Fibroblast of lung (primary cell): ENCODE measurements around the gene NDUFB3. TPM values are rescaled to one million over a fixed set of nuclear protein-coding genes. Genes with fewer than 3 reads are reported as not detected.
"Not testable (repeated sequence)": the region's sequence is repeated elsewhere in the genome, so short reads cannot be mapped to it uniquely, and the experiment has no call there.

ENCODE experiments used
- DNase-seq, 2 donors: peaks; one replicate each; pipeline versions ENCODE4 v3.0.0 to v3.0.0-alpha.2; 2010; ENCODE audit warnings: low read depth in 2 of 2
- H2AFZ ChIP-seq: 2 replicates; pipeline ENCODE4 v1.5.1; 2012; ENCODE audit warnings: low read length, control low read depth, inconsistent platforms
- H3K27ac ChIP-seq: 2 replicates; pipeline ENCODE4 v1.5.1; 2011; ENCODE audit warnings: low read length, control low read depth; ENCODE audit not compliant: insufficient read depth
- H3K27me3 ChIP-seq: 2 replicates; pipeline ENCODE4 v1.5.1; 2011; ENCODE audit warnings: mild to moderate bottlenecking, low read length; ENCODE audit not compliant: control insufficient read depth, insufficient read depth
- H3K36me3 ChIP-seq: 2 replicates; pipeline ENCODE4 v1.5.1; 2011; ENCODE audit warnings: low read length; ENCODE audit not compliant: control insufficient read depth, insufficient read depth
- H3K4me1 ChIP-seq: 2 replicates; pipeline ENCODE4 v1.5.1; 2011; ENCODE audit warnings: low read length; ENCODE audit not compliant: control insufficient read depth, insufficient read depth; ENCODE audit errors: extremely low read depth
- H3K4me2 ChIP-seq: 2 replicates; pipeline ENCODE4 v1.5.1; 2011; ENCODE audit warnings: low read length, control low read depth; ENCODE audit not compliant: insufficient read depth; ENCODE audit errors: extremely low read depth
- H3K4me3 ChIP-seq, 4 experiments: fragments of 200-600 bp in 1 of 4; sonication (generic) in 1 of 4; replicated peaks in 1 of 4; 2 replicates each; pipeline ENCODE4 v1.5.1; 2011 to 2016; ENCODE audit warnings: low read length in 4 of 4, low read depth in 3 of 4, mild to moderate bottlenecking in 3 of 4, control low read depth in 2 of 4, inconsistent platforms in 1 of 4, mixed read lengths in 1 of 4; ENCODE audit not compliant: insufficient read depth in 1 of 4; ENCODE audit errors: control extremely low read depth in 1 of 4
- H3K79me2 ChIP-seq: 2 replicates; pipeline ENCODE4 v1.5.1; 2012; ENCODE audit warnings: mild to moderate bottlenecking, low read length, inconsistent platforms; ENCODE audit not compliant: control insufficient read depth, insufficient read depth
- H3K9ac ChIP-seq: 2 replicates; pipeline ENCODE4 v1.5.1; 2011; ENCODE audit warnings: mild to moderate bottlenecking, low read length, control low read depth; ENCODE audit not compliant: insufficient read depth
- H3K9me3 ChIP-seq: 2 replicates; pipeline ENCODE4 v1.5.1; 2012; ENCODE audit warnings: low read depth, low read length; ENCODE audit not compliant: control insufficient read depth, insufficient read depth
- H4K20me1 ChIP-seq: 2 replicates; pipeline ENCODE4 v1.5.1; 2011; ENCODE audit warnings: low read length; ENCODE audit not compliant: control insufficient read depth, insufficient read depth; ENCODE audit errors: extremely low read depth
- CTCF ChIP-seq, 2 donors: IDR thresholded peaks in 1 of 2; conservative IDR thresholded peaks in 1 of 2; 1 replicate in 1 of 2; 2 replicates in 1 of 2; pipeline ENCODE4 v1.5.1; 2011 to 2012; ENCODE audit warnings: low read length in 2 of 2, control low read depth in 1 of 2, inconsistent platforms in 1 of 2, low read depth in 1 of 2, mild to moderate bottlenecking in 1 of 2
- EZH2 ChIP-seq: IDR thresholded peaks from 2 replicates; pipeline ENCODE4 v1.5.1; 2012; ENCODE audit warnings: low read length, control low read depth, mild to moderate bottlenecking; ENCODE audit errors: missing control alignments
- polyA minus RNA-seq: library from RNA; depleted of rRNA, polyadenylated mRNA; stranded (reverse); fragments of >200 nt; gene quantifications from 2 replicates; pipeline ENCODE4 v1.2.3, GENCODE V29; 2011; ENCODE audit warnings: low replicate concordance
- polyA plus RNA-seq, 2 donors: library from polyadenylated mRNA; depleted of rRNA in 1 of 2; stranded (reverse) in 1 of 2; unstranded in 1 of 2; fragments of >200 nt; gene quantifications; 2 replicates each; pipeline ENCODE4 v1.2.1, GENCODE V29; 2011 to 2012; ENCODE audit warnings: missing spikeins in 1 of 2
- total RNA-seq: library from RNA; depleted of rRNA; stranded (reverse); fragments of >200 nt; gene quantifications from 2 replicates; pipeline ENCODE4 v1.2.1, GENCODE V29; 2014

The NDUFB3 gene
- total RNA-seq (69.9 and 77.5 TPM in 2 replicates), polyA plus RNA-seq (117 and 121 TPM in 2 replicates), polyA minus RNA-seq (2.3 and 5.1 TPM in 2 replicates)
- 134 and 162 TPM in 2 replicates for polyA plus RNA-seq (2012)

- Histone ChIP-seq H3K4me1 (no peaks in the 10 kb centered on the region), H3K27ac (peak within 1 kb of the TSS; percentile 77), H3K79me2 (peaks cover 65% of the 10 kb centered on the region), H3K27me3 (no peaks in the 10 kb centered on the region), H2AFZ (peak within 1 kb of the TSS; percentile 75), H3K9me3 (no peaks in the 10 kb centered on the region), H3K36me3 (no peaks in the 10 kb centered on the region), H4K20me1 (no peaks in the 10 kb centered on the region), H3K4me3 (peak within 1 kb of the TSS; percentile 52 to 100 (median 80)), H3K4me2 (peak within 1 kb of the TSS; percentile 95), H3K9ac (peak within 1 kb of the TSS; percentile 65)
- DNase-seq = peak; percentile 91 to 96
- TF ChIP-seq CTCF (conservative IDR thresholded peaks at IDR 0.05 in 1 of 2, IDR thresholded peaks at IDR 0.05 in 1 of 2; ENCODE audit: low read depth in 1 of 2, low read length in 2 of 2) (peak; percentile 2 to 30), EZH2 (no peak)
Observed at GRCh38 chr2:201071479-201072200, at the start of gene NDUFB3, which contains the start of gene HYCC2. NDUFB3 (plus strand) TSS chr2:201072001; CDS start chr2:201078883, 6,882 bp downstream. HYCC2 (minus strand) TSS chr2:201071671; CDS start chr2:201024009, 47,662 bp downstream.

GRCh38 chr2:201024518-201024917 lies 47.3 kb upstream of the NDUFB3 start:
- TF ChIP-seq CTCF (conservative IDR thresholded peaks at IDR 0.05 in 1 of 2, IDR thresholded peaks at IDR 0.05 in 1 of 2; ENCODE audit: low read depth in 1 of 2, low read length in 2 of 2) = no peak
- TF ChIP-seq EZH2 = no peak
- Histone ChIP-seq H3K4me1 (no peaks in the 10 kb centered on the region), H2AFZ (no peak overlapping the region), H4K20me1 (no peaks in the 10 kb centered on the region), H3K36me3 (peaks cover 1% of the 10 kb centered on the region), H3K9ac (no peak overlapping the region), H3K4me2 (no peak overlapping the region), H3K4me3 (no peak overlapping the region), H3K27me3 (no peaks in the 10 kb centered on the region), H3K9me3 (no peaks in the 10 kb centered on the region), H3K27ac (no peak overlapping the region), H3K79me2 (peaks cover 2% of the 10 kb centered on the region)
- no peak for DNase-seq

GRCh38 chr2:201034355-201034754 lies 37.4 kb upstream of the NDUFB3 start:
- not testable (repeated sequence) for DNase-seq, H3K4me1 ChIP-seq, H3K4me3 ChIP-seq, H3K27ac ChIP-seq, H2AFZ ChIP-seq, H3K9me3 ChIP-seq, H3K79me2 ChIP-seq, H3K27me3 ChIP-seq, H3K9ac ChIP-seq, H4K20me1 ChIP-seq, H3K36me3 ChIP-seq, H3K4me2 ChIP-seq

- H3K4me3 ChIP-seq, H4K20me1 ChIP-seq, H2AFZ ChIP-seq, H3K79me2 ChIP-seq, H3K36me3 ChIP-seq, DNase-seq, H3K9me3 ChIP-seq, H3K4me1 ChIP-seq, H3K4me2 ChIP-seq, H3K27ac ChIP-seq, H3K27me3 ChIP-seq, H3K9ac ChIP-seq: not testable (repeated sequence)
Observed at GRCh38 chr2:201038361-201038760, 33.4 kb upstream of the NDUFB3 start.
